ENCODE measurements around the gene RNU6-8. TPM values are rescaled to one million over a fixed set of nuclear protein-coding genes. Genes with fewer than 3 reads are reported as not detected.

Gene RNU6-8
- total RNA-seq, 2 experiments from 2014 or later, result not detected

- CTCF ChIA-PET, result interaction anchor here (1.2 kb wide), 1 partner anchor 10 kb away, joined by 3 read pairs; no protein-coding TSS in a partner anchor
- H3K27me3 Mint-ChIP-seq, result no peaks in the 10 kb centered on the region
- no peak overlapping the region for H3K27ac Mint-ChIP-seq
- no peaks in the 10 kb centered on the region for H3K9me3 Mint-ChIP-seq (ENCODE audit: low read depth)
- H3K4me3 Mint-ChIP-seq, result no peak overlapping the region
- ATAC-seq (no peak), DNase-seq (no peak)
- H3K36me3 Mint-ChIP-seq, result no peaks in the 10 kb centered on the region
- H3K4me1 Mint-ChIP-seq, result no peaks in the 10 kb centered on the region
Measured at GRCh38 chr14:32167907-32168306, 35.2 kb downstream of the RNU6-8 start.

- ATAC-seq (no peak), DNase-seq (no peak)
- no peaks in the 10 kb centered on the region for H3K27me3 Mint-ChIP-seq
- no peak overlapping the region for H3K4me3 Mint-ChIP-seq
- CTCF ChIA-PET, result interaction anchor here (1.2 kb wide), 1 partner anchor 9 kb away, joined by 3 read pairs; no protein-coding TSS in a partner anchor
- no peaks in the 10 kb centered on the region for H3K36me3 Mint-ChIP-seq
- H3K4me1 Mint-ChIP-seq, result no peaks in the 10 kb centered on the region
- H3K9me3 Mint-ChIP-seq (ENCODE audit: low read depth), result no peaks in the 10 kb centered on the region
- no peak overlapping the region for H3K27ac Mint-ChIP-seq
Measured at GRCh38 chr14:32166924-32167323, 36.1 kb downstream of the RNU6-8 start.

- ATAC-seq (no peak), DNase-seq (no peak)
- Mint-ChIP-seq H3K4me1 (no peaks in the 10 kb centered on the region), H3K27ac (no peak overlapping the region), H3K9me3 (ENCODE audit: low read depth) (peaks cover 2% of the 10 kb centered on the region), H3K27me3 (no peaks in the 10 kb centered on the region), H3K4me3 (no peak overlapping the region), H3K36me3 (no peaks in the 10 kb centered on the region)
- CTCF ChIA-PET, result no interaction called here
Measured at GRCh38 chr14:32166029-32166428, 37.0 kb downstream of the RNU6-8 start.

Other genes with a start within 250 kb of the RNU6-8 start
- 10 to 100 TPM; 25.8 to 29.4 TPM for gene ARHGAP5, start 126.0 kb downstream of the RNU6-8 start, total RNA-seq
- gene RNU6-7, start 1.2 kb downstream of the RNU6-8 start, total RNA-seq, result not detected
- gene AKAP6, start 126.0 kb upstream of the RNU6-8 start, total RNA-seq, result under 1 TPM; 0.82 to 0.85 TPM

Data from activated CD8-positive, alpha-beta memory T cell treated with anti-CD3 and anti-CD28 coated beads, Interleukin-2, amount 10 ng/mL, durations not matched to agents 7 days and 5 days (primary cell).